ENCODE measurements around the gene NHS.
A peak's percentile ranks its signal among the peaks of the same experiment; 100 is the strongest.

Gene NHS

GRCh38 chrX:17584248-17584681 is 209.3 kb downstream of the NHS start:
- no peak overlapping the region for H3K4me3 ChIP-seq (ENCODE audit: low read length)
- DNase-seq (ENCODE audit: low read depth) = peak; percentile 46
- no peak for TF ChIP-seq CTCF (IDR thresholded peaks at IDR 0.05; ENCODE audit: insufficient read depth, low read depth, low read length, missing control alignments)

GRCh38 chrX:17585006-17585405 is 210.0 kb downstream of the NHS start:
- no peak for TF ChIP-seq CTCF (IDR thresholded peaks at IDR 0.05; ENCODE audit: insufficient read depth, low read depth, low read length, missing control alignments)
- no peak overlapping the region for H3K4me3 ChIP-seq (ENCODE audit: low read length)
- DNase-seq (ENCODE audit: low read depth) = no peak

GRCh38 chrX:17587366-17587765 is 212.4 kb downstream of the NHS start:
- DNase-seq (ENCODE audit: low read depth) = no peak
- no peak overlapping the region for H3K4me3 ChIP-seq (ENCODE audit: low read length)
- TF ChIP-seq CTCF (IDR thresholded peaks at IDR 0.05; ENCODE audit: insufficient read depth, low read depth, low read length, missing control alignments) = no peak

- no peak overlapping the region for H3K4me3 ChIP-seq (ENCODE audit: low read length)
- DNase-seq (ENCODE audit: low read depth) = no peak
- TF ChIP-seq CTCF (IDR thresholded peaks at IDR 0.05; ENCODE audit: insufficient read depth, low read depth, low read length, missing control alignments) = no peak
Observed at GRCh38 chrX:17588303-17588702, 213.3 kb downstream of the NHS start.

GRCh38 chrX:17590892-17591740 is 216.1 kb downstream of the NHS start:
- H3K4me3 ChIP-seq (ENCODE audit: low read length) = no peak overlapping the region
- peak; percentile 80 for TF ChIP-seq CTCF (IDR thresholded peaks at IDR 0.05; ENCODE audit: insufficient read depth, low read depth, low read length, missing control alignments)
- DNase-seq (ENCODE audit: low read depth) = peak; percentile 72

GRCh38 chrX:17591741-17592110 is 216.7 kb downstream of the NHS start:
- peak; percentile 59 for DNase-seq (ENCODE audit: low read depth)
- H3K4me3 ChIP-seq (ENCODE audit: low read length) = no peak overlapping the region
- no peak for TF ChIP-seq CTCF (IDR thresholded peaks at IDR 0.05; ENCODE audit: insufficient read depth, low read depth, low read length, missing control alignments)

GRCh38 chrX:17592117-17592516 is 217.1 kb downstream of the NHS start:
- TF ChIP-seq CTCF (IDR thresholded peaks at IDR 0.05; ENCODE audit: insufficient read depth, low read depth, low read length, missing control alignments) = no peak
- DNase-seq (ENCODE audit: low read depth) = no peak
- no peak overlapping the region for H3K4me3 ChIP-seq (ENCODE audit: low read length)

Measured in epithelial cell of esophagus (primary cell).